DOHH2 (cell line): ENCODE data around the gene GRIN2A.

ENCODE experiments used
- H3F3A ChIP-seq: fragments of 200-600 bp; sonication (generic), shearing (Covaris generic); 2 replicates; pipeline ENCODE4 v1.6.0; 2016; ENCODE audit warnings: antibody characterized with exemption, mild to moderate bottlenecking; ENCODE audit not compliant: control insufficient read depth, insufficient read depth
- H3K27ac ChIP-seq: fragments of 200-600 bp; sonication (generic); 2 replicates; pipeline ENCODE4 v1.5.1; 2014; ENCODE audit warnings: low read depth, mild to moderate bottlenecking, low read length, moderate library complexity
- H3K27me3 ChIP-seq: fragments of 200-600 bp; sonication (generic); 2 replicates; pipeline ENCODE4 v1.6.1; 2014; ENCODE audit warnings: mild to moderate bottlenecking, low read length, mixed read lengths; ENCODE audit not compliant: control insufficient read depth
- H3K36me3 ChIP-seq: fragments of 200-600 bp; sonication (generic); 2 replicates; pipeline ENCODE4 v1.6.1; 2014; ENCODE audit warnings: mild to moderate bottlenecking, low read length, moderate library complexity, mixed read lengths; ENCODE audit not compliant: control insufficient read depth
- H3K4me1 ChIP-seq: fragments of 200-600 bp; sonication (generic); 2 replicates; pipeline ENCODE4 v1.6.1; 2014; ENCODE audit warnings: mild to moderate bottlenecking, low read length, mixed read lengths; ENCODE audit not compliant: control insufficient read depth
- H3K4me2 ChIP-seq: fragments of 200-600 bp; sonication (generic); 2 replicates; pipeline ENCODE4 v1.6.0; 2014; ENCODE audit warnings: mild to moderate bottlenecking, low read length, moderate library complexity
- H3K4me3 ChIP-seq: fragments of 200-600 bp; sonication (generic); 2 replicates; pipeline ENCODE4 v1.5.1; 2014; ENCODE audit warnings: mild to moderate bottlenecking, low read length, mixed read lengths
- H3K79me2 ChIP-seq: fragments of 200-600 bp; sonication (generic); 2 replicates; pipeline ENCODE4 v1.6.1; 2014; ENCODE audit warnings: mild to moderate bottlenecking, low read length, mixed read lengths; ENCODE audit not compliant: control insufficient read depth
- H3K9me2 ChIP-seq: fragments of 200-600 bp; sonication (generic); replicated peaks from 2 replicates; pipeline ENCODE4 v1.6.1; 2014; ENCODE audit warnings: mild to moderate bottlenecking, low read length, mixed read lengths; ENCODE audit not compliant: control insufficient read depth
- H3K9me3 ChIP-seq: fragments of 200-600 bp; sonication (generic); 2 replicates; pipeline ENCODE4 v1.6.1; 2014; ENCODE audit warnings: antibody characterized with exemption, low read length, mixed read lengths; ENCODE audit not compliant: control insufficient read depth, insufficient read depth
- H4K20me1 ChIP-seq: fragments of 200-600 bp; sonication (generic); 2 replicates; pipeline ENCODE4 v1.6.0; 2014; ENCODE audit warnings: low read depth, mild to moderate bottlenecking, antibody characterized with exemption, low read length, moderate library complexity; ENCODE audit not compliant: control insufficient read depth, insufficient read depth
- EZH2phosphoT487 ChIP-seq: fragments of 200-600 bp; sonication (generic); IDR thresholded peaks from 2 replicates; pipeline ENCODE4 v1.6.1; 2017; ENCODE audit warnings: borderline replicate concordance, mild to moderate bottlenecking, antibody characterized with exemption, low read length, moderate library complexity, mixed read lengths
- TF ChIP-seq, protein P1 (sequence below): fragments of 200-600 bp; sonication (generic); IDR thresholded peaks from one replicate; pipeline ENCODE4 v1.5.1; 2014; ENCODE audit warnings: antibody characterized with exemption, mild to moderate bottlenecking, low read depth, low read length; ENCODE audit not compliant: poor library complexity, severe bottlenecking

GRIN2A gene

GRCh38 chr16:10169904-10170410 lies 12.3 kb downstream of the GRIN2A start:
- no peaks in the 10 kb centered on the region; the same call in 1 of the 2 replicates for H3K9me3 ChIP-seq
- H3K4me1 ChIP-seq = no peaks in the 10 kb centered on the region
- peaks cover 9% of the 10 kb centered on the region for H3K27me3 ChIP-seq
- H4K20me1 ChIP-seq = no peaks in the 10 kb centered on the region
- no peak overlapping the region for H3K4me3 ChIP-seq
- H3K9me2 ChIP-seq = no peaks in the 10 kb centered on the region
- no peak for TF ChIP-seq EZH2phosphoT487
- TF ChIP-seq, protein P1, sequence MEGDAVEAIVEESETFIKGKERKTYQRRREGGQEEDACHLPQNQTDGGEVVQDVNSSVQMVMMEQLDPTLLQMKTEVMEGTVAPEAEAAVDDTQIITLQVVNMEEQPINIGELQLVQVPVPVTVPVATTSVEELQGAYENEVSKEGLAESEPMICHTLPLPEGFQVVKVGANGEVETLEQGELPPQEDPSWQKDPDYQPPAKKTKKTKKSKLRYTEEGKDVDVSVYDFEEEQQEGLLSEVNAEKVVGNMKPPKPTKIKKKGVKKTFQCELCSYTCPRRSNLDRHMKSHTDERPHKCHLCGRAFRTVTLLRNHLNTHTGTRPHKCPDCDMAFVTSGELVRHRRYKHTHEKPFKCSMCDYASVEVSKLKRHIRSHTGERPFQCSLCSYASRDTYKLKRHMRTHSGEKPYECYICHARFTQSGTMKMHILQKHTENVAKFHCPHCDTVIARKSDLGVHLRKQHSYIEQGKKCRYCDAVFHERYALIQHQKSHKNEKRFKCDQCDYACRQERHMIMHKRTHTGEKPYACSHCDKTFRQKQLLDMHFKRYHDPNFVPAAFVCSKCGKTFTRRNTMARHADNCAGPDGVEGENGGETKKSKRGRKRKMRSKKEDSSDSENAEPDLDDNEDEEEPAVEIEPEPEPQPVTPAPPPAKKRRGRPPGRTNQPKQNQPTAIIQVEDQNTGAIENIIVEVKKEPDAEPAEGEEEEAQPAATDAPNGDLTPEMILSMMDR = no peak
- no peak overlapping the region for H3K27ac ChIP-seq
- H3K4me2 ChIP-seq = no peak overlapping the region
- no peaks in the 10 kb centered on the region for H3K36me3 ChIP-seq
- H3F3A ChIP-seq = no peaks in the 10 kb centered on the region
- no peaks in the 10 kb centered on the region for H3K79me2 ChIP-seq

- Histone ChIP-seq H3K4me1 (no peaks in the 10 kb centered on the region), H3K4me3 (no peak overlapping the region), H3K9me3 (no peaks in the 10 kb centered on the region; the same call in 1 of the 2 replicates), H3K79me2 (no peaks in the 10 kb centered on the region), H3K4me2 (no peak overlapping the region), H4K20me1 (no peaks in the 10 kb centered on the region), H3K27ac (no peak overlapping the region), H3K36me3 (no peaks in the 10 kb centered on the region), H3K9me2 (no peaks in the 10 kb centered on the region), H3F3A (no peaks in the 10 kb centered on the region), H3K27me3 (peaks cover 7% of the 10 kb centered on the region; the same call in 1 of the 2 replicates)
- TF ChIP-seq, protein P1 = no peak
- no peak for TF ChIP-seq EZH2phosphoT487
Observed at GRCh38 chr16:10169031-10169430, 13.2 kb downstream of the GRIN2A start.

DNA sequence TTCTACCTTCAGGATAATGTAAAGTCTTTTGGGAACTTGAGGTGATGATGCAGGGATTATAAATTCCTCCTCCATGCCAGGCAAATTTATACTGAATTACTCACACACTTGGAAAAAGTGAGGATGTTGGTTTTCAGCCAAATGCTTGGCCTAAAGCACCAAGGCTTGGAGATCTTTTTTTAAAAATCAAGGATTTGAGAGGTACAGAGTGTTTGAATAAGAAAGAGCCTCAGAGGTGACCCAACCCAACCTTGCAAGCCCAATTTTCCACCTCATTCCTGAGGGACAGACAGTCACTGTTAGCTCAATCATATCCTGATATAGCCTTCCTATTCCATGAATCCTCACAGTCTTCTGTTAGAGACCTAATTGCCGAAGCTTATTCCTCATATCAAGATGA lies 14.0 kb downstream of the GRIN2A start:
- H3K27me3 ChIP-seq = peaks cover 7% of the 10 kb centered on the region; the same call in 1 of the 2 replicates
- no peaks in the 10 kb centered on the region for H3K36me3 ChIP-seq
- no peak overlapping the region for H3K4me2 ChIP-seq
- H3F3A ChIP-seq = no peaks in the 10 kb centered on the region
- H3K4me3 ChIP-seq = no peak overlapping the region
- no peak overlapping the region for H3K27ac ChIP-seq
- no peak for TF ChIP-seq EZH2phosphoT487
- TF ChIP-seq, protein P1 = no peak
- no peaks in the 10 kb centered on the region for H3K79me2 ChIP-seq
- H3K9me2 ChIP-seq = no peaks in the 10 kb centered on the region
- H3K4me1 ChIP-seq = no peaks in the 10 kb centered on the region
- no peaks in the 10 kb centered on the region for H3K9me3 ChIP-seq
- H4K20me1 ChIP-seq = no peaks in the 10 kb centered on the region
